HG03280 (cell line): ENCODE results near the gene TXNDC16.

Source experiments
- ATAC-seq: cut with Tn5 transposase; IDR thresholded peaks from one replicate; pipeline ENCODE4 v1.9.1; 2021; ENCODE audit warnings: mild to moderate bottlenecking, moderate library complexity; ENCODE audit not compliant: unreplicated experiment

The TXNDC16 gene

GRCh38 chr14:52397844-52398243, 154.5 kb downstream of the TXNDC16 start:
- ATAC-seq: no peak

- ATAC-seq: no peak
Measured at GRCh38 chr14:52395728-52396127, 156.6 kb downstream of the TXNDC16 start.

GRCh38 chr14:52391881-52392615, 160.3 kb downstream of the TXNDC16 start:
- ATAC-seq: no peak
